ENCODE results near the gene SLC26A11.

SLC26A11 gene

GRCh38 chr17:80259457-80260068, 39.3 kb downstream of the SLC26A11 start:
- no peaks in the 10 kb centered on the region for H3K36me3 ChIP-seq
- no peak for DNase-seq
- TF ChIP-seq, protein P1, sequence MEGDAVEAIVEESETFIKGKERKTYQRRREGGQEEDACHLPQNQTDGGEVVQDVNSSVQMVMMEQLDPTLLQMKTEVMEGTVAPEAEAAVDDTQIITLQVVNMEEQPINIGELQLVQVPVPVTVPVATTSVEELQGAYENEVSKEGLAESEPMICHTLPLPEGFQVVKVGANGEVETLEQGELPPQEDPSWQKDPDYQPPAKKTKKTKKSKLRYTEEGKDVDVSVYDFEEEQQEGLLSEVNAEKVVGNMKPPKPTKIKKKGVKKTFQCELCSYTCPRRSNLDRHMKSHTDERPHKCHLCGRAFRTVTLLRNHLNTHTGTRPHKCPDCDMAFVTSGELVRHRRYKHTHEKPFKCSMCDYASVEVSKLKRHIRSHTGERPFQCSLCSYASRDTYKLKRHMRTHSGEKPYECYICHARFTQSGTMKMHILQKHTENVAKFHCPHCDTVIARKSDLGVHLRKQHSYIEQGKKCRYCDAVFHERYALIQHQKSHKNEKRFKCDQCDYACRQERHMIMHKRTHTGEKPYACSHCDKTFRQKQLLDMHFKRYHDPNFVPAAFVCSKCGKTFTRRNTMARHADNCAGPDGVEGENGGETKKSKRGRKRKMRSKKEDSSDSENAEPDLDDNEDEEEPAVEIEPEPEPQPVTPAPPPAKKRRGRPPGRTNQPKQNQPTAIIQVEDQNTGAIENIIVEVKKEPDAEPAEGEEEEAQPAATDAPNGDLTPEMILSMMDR (IDR thresholded peaks at IDR 0.05; ENCODE audit: low read depth, low read length) = no peak
- peak overlapping the region; percentile 44 for H3K4me3 ChIP-seq (ENCODE audit: low read depth, low read length)
- peaks cover 16% of the 10 kb centered on the region for H3K4me1 ChIP-seq
- no peaks in the 10 kb centered on the region for H3K9me3 ChIP-seq
- no peaks in the 10 kb centered on the region for H3K27me3 ChIP-seq

- Histone ChIP-seq H3K4me1 (peaks cover 16% of the 10 kb centered on the region), H3K36me3 (no peaks in the 10 kb centered on the region), H3K27me3 (no peaks in the 10 kb centered on the region), H3K4me3 (ENCODE audit: low read depth, low read length) (peak overlapping the region; percentile 44), H3K9me3 (no peaks in the 10 kb centered on the region)
- DNase-seq = peak; percentile 76
- TF ChIP-seq, protein P1 (IDR thresholded peaks at IDR 0.05; ENCODE audit: low read depth, low read length) = no peak
Observed at GRCh38 chr17:80260069-80260535, 39.9 kb downstream of the SLC26A11 start.

- Histone ChIP-seq H3K4me1 (peaks cover 16% of the 10 kb centered on the region), H3K9me3 (no peaks in the 10 kb centered on the region), H3K27me3 (no peaks in the 10 kb centered on the region), H3K4me3 (ENCODE audit: low read depth, low read length) (peak within 1 kb of the TSS; percentile 82), H3K36me3 (no peaks in the 10 kb centered on the region)
- peak; percentile 74 for DNase-seq
- TF ChIP-seq, protein P1 (IDR thresholded peaks at IDR 0.05; ENCODE audit: low read depth, low read length) = no peak
Observed at GRCh38 chr17:80260791-80261158, 40.5 kb downstream of the SLC26A11 start, which contains the start of gene RNF213. Gene RNF213 (plus strand): TSS chr17:80260852. CDS start chr17:80263682, 2,830 bp downstream.

GRCh38 chr17:80261159-80261894, 41.1 kb downstream of the SLC26A11 start:
- DNase-seq = peak; percentile 40
- no peaks in the 10 kb centered on the region for H3K36me3 ChIP-seq
- H3K27me3 ChIP-seq = no peaks in the 10 kb centered on the region
- TF ChIP-seq, protein P1 (IDR thresholded peaks at IDR 0.05; ENCODE audit: low read depth, low read length) = no peak
- H3K4me3 ChIP-seq (ENCODE audit: low read depth, low read length) = peak overlapping the region; percentile 82
- peaks cover 16% of the 10 kb centered on the region for H3K4me1 ChIP-seq
- no peaks in the 10 kb centered on the region for H3K9me3 ChIP-seq

- H3K27me3 ChIP-seq = no peaks in the 10 kb centered on the region
- peak overlapping the region; percentile 82 for H3K4me3 ChIP-seq (ENCODE audit: low read depth, low read length)
- DNase-seq = no peak
- H3K4me1 ChIP-seq = peaks cover 16% of the 10 kb centered on the region
- H3K9me3 ChIP-seq = no peaks in the 10 kb centered on the region
- TF ChIP-seq, protein P1 (IDR thresholded peaks at IDR 0.05; ENCODE audit: low read depth, low read length) = no peak
- H3K36me3 ChIP-seq = no peaks in the 10 kb centered on the region
Observed at GRCh38 chr17:80261895-80262279, 41.7 kb downstream of the SLC26A11 start.

DNA sequence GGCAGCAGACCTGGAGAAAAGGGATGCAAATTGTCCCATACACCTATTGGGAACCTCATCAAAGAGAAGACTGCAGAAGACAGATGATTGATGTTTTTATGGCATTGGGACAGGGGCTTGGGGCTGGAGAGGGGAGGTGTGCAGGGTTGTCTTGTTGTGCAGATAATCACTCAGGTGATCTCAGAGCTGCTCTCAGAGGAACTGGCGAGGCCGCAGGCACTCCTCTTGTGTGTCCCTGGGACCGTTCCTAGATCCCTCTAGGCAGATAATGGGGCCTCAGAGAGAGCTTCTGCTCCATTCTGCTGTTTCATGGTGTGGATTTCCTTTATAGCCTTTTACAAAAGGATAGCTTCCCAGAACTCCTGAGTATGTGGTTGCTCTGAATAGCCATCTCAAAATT, 42.1 kb downstream of the SLC26A11 start:
- DNase-seq = no peak
- no peak overlapping the region for H3K4me3 ChIP-seq (ENCODE audit: low read depth, low read length)
- no peaks in the 10 kb centered on the region for H3K9me3 ChIP-seq
- H3K36me3 ChIP-seq = no peaks in the 10 kb centered on the region
- TF ChIP-seq, protein P1 (IDR thresholded peaks at IDR 0.05; ENCODE audit: low read depth, low read length) = no peak
- peaks cover 16% of the 10 kb centered on the region for H3K4me1 ChIP-seq
- no peaks in the 10 kb centered on the region for H3K27me3 ChIP-seq

Data from BE2C (cell line).